Right cardiac atrium (tissue), 5 donors: Measurements from ENCODE around the gene FRS2. TPM values are rescaled to one million over a fixed set of nuclear protein-coding genes. Genes with fewer than 3 reads are reported as not detected.
"Not testable (repeated sequence)": the region's sequence is repeated elsewhere in the genome, so short reads cannot be mapped to it uniquely, and the experiment has no call there.

Experiments used
- ATAC-seq, 2 donors: fragments of 200-7000 bp; cut with Tn5 transposase; one replicate each; pipeline versions ENCODE4 v1.8.0 to v1.9.1; 2020; ENCODE audit warnings: moderate library complexity in 2 of 2, mild to moderate bottlenecking in 1 of 2
- DNase-seq, 3 donors: peaks; one replicate each; pipeline ENCODE4 v3.0.0-alpha.2; 2020
- H3K27ac ChIP-seq: one replicate; pipeline ENCODE4 v1.5.1; 2013; ENCODE audit warnings: mild to moderate bottlenecking, low read length, control low read depth, moderate library complexity
- H3K27me3 ChIP-seq: one replicate; pipeline ENCODE4 v1.6.1; 2013; ENCODE audit not compliant: control insufficient read depth, insufficient read depth
- H3K4me1 ChIP-seq: one replicate; pipeline ENCODE4 v1.6.1; 2013; ENCODE audit warnings: low read length; ENCODE audit not compliant: control insufficient read depth, insufficient read depth
- H3K4me3 ChIP-seq: one replicate; pipeline ENCODE4 v1.5.1; 2013; ENCODE audit warnings: low read length, control low read depth
- H3K9me3 ChIP-seq: one replicate; pipeline ENCODE4 v1.6.1; 2013; ENCODE audit warnings: low read length; ENCODE audit not compliant: control insufficient read depth
- WGBS: extraction: QIAGEN DNeasy Blood & Tissue Kit; methylation state at CpG from one replicate; pipeline ENCODE4 v1.1.7; 2013; 5-methylcytosine and 5-hydroxymethylcytosine counted together
- intact Hi-C, 4 donors: fragments of 100-400 bp; cut with DNase I; formaldehyde crosslinking; loops; one replicate each; pipeline versions ENCODE4 v1.11.0 to v1.14.0; 2022 to 2023
- polyA plus RNA-seq: library from polyadenylated mRNA; stranded (reverse); fragments of 200-250 nt; gene quantifications from one replicate; pipeline ENCODE4 v1.2.3, GENCODE V29; 2013
- total RNA-seq, 4 donors: library from RNA; stranded (reverse); fragmentation: NEBNext Ultra II Directional; extraction: Animal tissue kit (Norgen Biotek cat#: 25700); gene quantifications; one replicate each; pipeline ENCODE4 v1.2.1, GENCODE V29; 2021
- donor health status: healthy with polysubstance abuse.
- donor health status: DM: no; HTN: yes; CAD: no.
- donor health status: DM: no; HTN: no; CAD: no.
- donor health status: DM: no; HTN: yes; CAD: no; lungs with severe emphysema.
- donor health status: DM: yes; HTN: yes; CAD: no.

The FRS2 gene
- total and polyA plus RNA-seq, 5 donors, result 6.2 to 38.6 (median 27.4) TPM

DNA sequence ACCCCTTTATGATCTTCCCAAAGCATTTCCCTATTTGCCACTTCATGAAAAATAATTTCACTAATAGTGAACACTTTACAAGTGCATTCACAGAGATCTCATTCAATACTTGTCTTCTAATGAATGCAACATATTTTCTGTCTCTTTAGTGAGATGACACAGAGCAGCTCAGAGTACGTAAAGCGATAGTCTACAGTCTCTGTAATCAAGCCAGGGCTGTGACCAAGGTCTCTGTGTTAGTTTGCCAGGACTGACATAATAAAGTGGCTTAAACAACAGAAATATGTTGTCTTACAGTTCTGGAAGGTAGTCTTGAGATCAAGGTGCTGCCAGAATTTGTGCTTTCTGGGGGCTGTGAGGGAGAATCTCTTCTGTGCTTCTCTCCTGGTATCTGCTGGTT lies 33.1 kb upstream of the FRS2 start:
- WGBS, result 67% methylated on average over 2 of the region's 2 CpGs

DNA sequence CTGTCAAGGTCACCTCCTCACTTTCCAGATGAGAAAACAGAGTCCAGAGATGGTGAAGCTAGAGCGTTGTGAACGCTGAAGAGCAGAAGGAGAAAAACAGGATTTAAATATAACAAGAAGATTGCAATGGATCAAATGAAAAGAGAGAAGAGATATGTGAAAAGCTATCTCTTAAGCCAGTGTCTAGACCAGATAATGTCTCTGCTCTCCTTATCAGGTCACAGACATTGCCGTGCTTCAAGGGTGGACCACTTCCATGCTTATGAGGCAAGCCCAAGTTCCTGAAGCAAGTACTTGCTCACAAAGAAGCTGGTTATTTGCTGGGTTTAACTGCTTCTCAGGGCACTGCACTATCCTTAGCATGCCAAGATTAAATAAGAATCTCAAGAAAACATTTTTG lies 31.6 kb upstream of the FRS2 start:
- Histone ChIP-seq H3K4me1 (no peaks in the 10 kb centered on the region), H3K4me3 (no peak overlapping the region), H3K27ac (no peak overlapping the region), H3K27me3 (no peaks in the 10 kb centered on the region), H3K9me3 (no peaks in the 10 kb centered on the region)
- DNase-seq (no peak), ATAC-seq (no peak)
- WGBS, result 66% methylated on average over 3 of the region's 3 CpGs
- intact Hi-C loops, result no loop called here

More for the DNA sequence above, 33.1 kb upstream of the FRS2 start:
- Histone ChIP-seq H3K27me3 (no peaks in the 10 kb centered on the region), H3K4me3 (no peak overlapping the region), H3K9me3 (no peaks in the 10 kb centered on the region), H3K27ac (no peak overlapping the region), H3K4me1 (no peaks in the 10 kb centered on the region)
- no peak for DNase-seq
- intact Hi-C loops, result no loop called here
- no peak for ATAC-seq

DNA sequence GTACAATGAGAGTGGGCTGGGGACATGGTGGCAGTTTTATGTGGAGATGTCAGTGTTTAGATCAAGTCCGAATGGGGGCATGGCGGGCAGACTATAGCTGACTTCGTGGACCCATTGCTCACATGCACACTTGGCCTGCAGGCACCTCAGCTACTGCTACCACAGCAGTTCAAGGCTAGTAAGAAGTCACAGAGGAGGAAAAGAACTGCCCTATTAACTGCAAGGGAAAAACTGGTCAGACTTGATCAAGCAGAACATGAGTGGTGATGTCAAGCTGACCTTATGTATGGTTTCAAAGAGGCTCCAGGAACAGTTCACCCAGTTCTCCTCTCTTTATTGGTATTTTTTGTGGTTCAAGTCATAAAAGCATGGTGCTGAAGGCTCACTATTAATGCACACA lies 30.2 kb upstream of the FRS2 start:
- H3K9me3 ChIP-seq, result no peaks in the 10 kb centered on the region
- H3K27me3 ChIP-seq, result no peaks in the 10 kb centered on the region
- intact Hi-C loops, result no loop called here
- H3K4me1 ChIP-seq, result no peaks in the 10 kb centered on the region
- H3K27ac ChIP-seq, result no peak overlapping the region
- ATAC-seq (no peak), DNase-seq (no peak)
- 90% methylated on average over 3 of the region's 3 CpGs for whole genome bisulfite sequencing
- H3K4me3 ChIP-seq, result no peak overlapping the region

DNA sequence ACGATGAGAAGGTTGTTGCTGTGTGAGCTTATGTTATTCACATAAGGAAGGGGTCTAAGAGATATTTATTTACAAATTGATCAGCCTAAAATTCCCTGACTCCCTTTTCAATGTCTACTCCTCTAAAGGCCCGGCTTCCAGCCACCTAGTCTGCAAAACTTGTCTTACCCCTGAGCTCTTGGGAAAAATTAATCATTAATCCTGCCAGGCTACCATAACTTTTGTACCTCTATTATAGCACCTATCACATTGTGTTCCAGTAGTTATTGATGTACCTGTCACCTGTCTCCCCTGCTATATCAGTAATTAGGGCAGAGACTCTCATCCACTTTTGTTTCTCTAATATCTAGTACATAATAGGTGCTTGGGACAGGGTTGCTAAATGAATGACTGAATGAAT lies 29.3 kb upstream of the FRS2 start:
- DNase-seq, result no peak
- ATAC-seq, result no peak
- intact Hi-C loops, result no loop called here
- Histone ChIP-seq H3K9me3 (no peaks in the 10 kb centered on the region), H3K27me3 (no peaks in the 10 kb centered on the region), H3K27ac (no peak overlapping the region), H3K4me3 (no peak overlapping the region), H3K4me1 (no peaks in the 10 kb centered on the region)
- WGBS, result 71% methylated on average over 2 of the region's 2 CpGs

DNA sequence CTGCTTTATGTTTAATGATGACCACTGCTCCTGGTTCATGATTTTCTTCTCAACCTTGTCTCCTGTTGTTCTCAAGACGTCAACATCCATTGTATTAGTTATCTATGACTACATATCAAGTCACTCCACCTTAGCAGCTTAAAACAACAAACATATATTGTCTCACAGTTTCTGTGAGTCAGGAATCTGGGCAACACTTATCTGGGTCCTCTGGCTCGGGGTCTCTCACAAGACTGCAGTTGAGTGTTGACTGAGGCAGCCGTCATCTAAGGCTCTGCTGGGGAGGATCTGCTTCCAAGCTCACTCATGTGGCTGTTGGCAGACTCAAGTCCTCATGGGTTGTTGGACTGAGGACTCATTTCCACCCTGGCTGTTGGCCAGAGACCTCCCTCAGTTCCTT lies 27.3 kb upstream of the FRS2 start:
- Histone ChIP-seq H3K4me3 (no peak overlapping the region), H3K4me1 (no peaks in the 10 kb centered on the region), H3K9me3 (no peaks in the 10 kb centered on the region), H3K27me3 (no peaks in the 10 kb centered on the region), H3K27ac (no peak overlapping the region)
- DNase-seq, result no peak
- intact Hi-C loops, result no loop called here
- WGBS, result 57% methylated on average over 3 of the region's 3 CpGs
- no peak for ATAC-seq

DNA sequence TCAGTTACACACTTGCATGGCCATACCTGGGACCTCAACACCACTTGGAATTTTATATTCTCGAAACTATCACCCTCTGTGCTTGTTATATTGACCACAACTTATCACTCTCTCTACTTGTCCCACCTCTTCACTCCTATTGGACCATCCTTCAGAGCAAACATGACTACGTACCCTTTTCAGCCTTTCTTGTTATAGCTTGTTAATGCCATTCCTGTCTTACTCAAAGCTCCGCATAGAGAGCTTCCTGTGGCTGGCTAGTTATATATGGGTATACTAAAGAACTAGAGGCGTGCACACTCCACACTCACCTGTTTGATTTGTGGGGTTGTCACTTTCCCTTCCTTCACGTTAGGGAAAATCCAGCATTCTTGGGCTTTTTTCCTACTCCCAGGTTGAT lies 26.3 kb upstream of the FRS2 start:
- 90% methylated on average over 5 of the region's 5 CpGs for WGBS

DNA sequence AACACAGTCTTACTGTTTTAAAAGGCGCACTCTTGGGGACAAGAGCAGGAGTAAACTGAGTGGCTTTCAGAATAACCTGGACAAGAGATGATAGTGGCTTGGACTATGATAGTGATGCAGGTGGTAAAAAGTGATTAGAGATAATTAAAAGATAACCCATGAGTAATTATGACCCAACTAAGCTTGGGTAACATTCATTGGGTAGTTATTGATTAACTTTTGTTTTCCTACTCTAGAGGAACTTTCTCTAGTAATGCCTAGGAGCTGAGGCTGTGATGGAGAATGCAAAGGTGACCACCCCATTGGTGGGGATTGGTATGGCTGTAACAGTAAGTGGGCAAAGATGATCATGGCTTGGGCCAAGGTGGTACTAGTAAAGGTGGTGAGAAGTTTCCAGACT lies 22.3 kb upstream of the FRS2 start:
- Histone ChIP-seq H3K9me3 (no peaks in the 10 kb centered on the region), H3K4me1 (no peaks in the 10 kb centered on the region), H3K4me3 (no peak overlapping the region), H3K27me3 (no peaks in the 10 kb centered on the region), H3K27ac (no peak overlapping the region)
- DNase-seq, result no peak
- intact Hi-C loops, result no loop called here
- ATAC-seq, result no peak
- 98% methylated on average over 1 of the region's 1 CpG for WGBS

More for the DNA sequence above, 26.3 kb upstream of the FRS2 start:
- no peaks in the 10 kb centered on the region for H3K27me3 ChIP-seq
- intact Hi-C loops, result no loop called here
- DNase-seq, result no peak
- H3K9me3 ChIP-seq, result no peaks in the 10 kb centered on the region
- no peaks in the 10 kb centered on the region for H3K4me1 ChIP-seq
- no peak for ATAC-seq
- H3K27ac ChIP-seq, result no peak overlapping the region
- no peak overlapping the region for H3K4me3 ChIP-seq

DNA sequence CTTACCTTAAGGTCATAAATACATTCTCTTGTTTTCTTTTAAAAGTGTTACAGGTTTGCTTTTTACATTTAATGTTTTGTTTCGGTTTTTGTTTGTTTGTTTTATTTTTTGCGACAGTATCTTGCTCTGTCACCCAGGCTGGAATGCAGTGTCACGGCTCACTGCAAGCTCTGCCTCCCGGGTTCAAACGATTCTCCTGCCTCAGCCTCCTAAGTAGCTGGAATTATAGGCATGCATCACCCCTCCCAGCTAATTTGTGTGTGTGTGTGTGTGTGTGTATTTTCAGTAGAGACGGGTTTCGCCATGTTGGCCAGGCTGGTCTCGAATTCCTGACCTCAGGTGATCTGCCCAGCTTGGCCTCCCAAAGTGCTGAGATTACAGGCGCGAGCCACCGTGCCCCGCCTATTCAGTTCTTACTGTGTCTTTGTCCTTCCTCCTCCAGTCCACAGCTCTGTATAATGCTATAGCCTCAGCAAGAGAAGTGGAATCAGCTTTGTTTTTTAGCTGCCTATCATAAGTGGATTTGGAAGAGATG lies 17.5 kb upstream of the FRS2 start:
- intact Hi-C loops, DNase-seq, H3K9me3 ChIP-seq, H3K4me1 ChIP-seq, H3K4me3 ChIP-seq, H3K27me3 ChIP-seq, H3K27ac ChIP-seq, ATAC-seq: not testable (repeated sequence)
- WGBS, result 90% methylated on average over 12 of the region's 12 CpGs

DNA sequence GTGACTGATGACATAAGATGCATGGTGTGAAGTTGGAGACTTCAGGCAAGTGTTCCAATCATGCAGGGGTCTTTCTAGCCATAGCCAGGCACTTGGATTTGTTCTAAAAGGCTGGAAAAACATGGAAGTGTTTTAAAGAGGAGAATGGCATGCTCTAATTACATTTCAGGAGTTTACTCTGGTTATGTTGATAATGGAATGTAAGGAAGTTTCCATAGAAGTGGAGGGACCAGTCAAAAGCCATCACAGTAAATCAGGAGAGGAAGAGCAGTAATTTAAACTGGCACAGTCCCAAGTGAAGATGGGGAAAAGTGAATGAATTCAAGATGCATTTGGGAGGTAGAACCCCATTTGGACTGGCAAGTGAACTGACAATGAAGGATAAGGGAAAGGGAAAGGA lies 13.9 kb upstream of the FRS2 start:
- H3K4me1 ChIP-seq, result no peaks in the 10 kb centered on the region
- no peaks in the 10 kb centered on the region for H3K27me3 ChIP-seq
- H3K4me3 ChIP-seq, result no peak overlapping the region
- ATAC-seq, result no peak
- no peak for DNase-seq
- intact Hi-C loops, result no loop called here
- H3K9me3 ChIP-seq, result no peaks in the 10 kb centered on the region
- no peak overlapping the region for H3K27ac ChIP-seq

DNA sequence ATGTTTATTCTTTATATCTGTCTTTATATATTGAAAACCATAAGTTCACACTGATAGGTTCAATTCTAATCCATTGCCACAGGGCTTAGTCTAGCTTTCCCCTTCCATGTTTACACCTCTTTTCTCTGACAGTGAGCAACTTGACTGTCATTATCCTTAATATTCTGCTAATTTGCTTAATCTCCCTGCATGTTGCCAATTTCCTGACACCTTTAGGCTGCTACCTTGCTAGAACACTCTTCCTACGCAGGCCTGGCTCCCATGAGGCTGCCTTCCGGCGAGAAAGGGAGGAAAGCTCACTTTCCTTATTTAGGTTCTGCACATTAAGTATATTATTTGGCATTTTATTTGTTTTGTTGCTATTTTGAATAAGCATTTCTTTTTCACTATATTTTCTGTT lies 12.8 kb upstream of the FRS2 start:
- Histone ChIP-seq H3K27me3 (no peaks in the 10 kb centered on the region), H3K9me3 (no peaks in the 10 kb centered on the region), H3K4me1 (no peaks in the 10 kb centered on the region), H3K27ac (no peak overlapping the region), H3K4me3 (no peak overlapping the region)
- DNase-seq, result no peak
- WGBS, result 51% methylated on average over 3 of the region's 3 CpGs
- no peak for ATAC-seq
- intact Hi-C loops, result no loop called here

DNA sequence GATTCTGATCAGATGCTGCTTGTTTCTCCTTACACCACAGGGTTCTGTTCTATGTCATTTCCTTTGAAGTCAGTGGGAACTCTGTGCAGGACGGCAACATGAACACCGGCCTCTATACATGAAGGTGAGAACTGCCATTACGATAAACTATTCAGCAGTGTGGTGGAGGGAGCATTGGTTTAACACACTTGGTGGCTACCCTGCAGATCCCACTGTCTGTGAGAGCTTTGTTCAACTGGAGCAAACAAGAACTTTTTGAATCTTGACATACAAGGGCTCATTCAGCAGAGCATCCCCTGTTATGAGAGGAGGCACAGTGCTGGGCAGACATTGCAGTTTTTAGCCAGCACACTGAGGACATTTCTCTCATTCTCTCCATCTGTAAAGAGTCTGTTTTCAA lies 10.7 kb upstream of the FRS2 start:
- ATAC-seq (no peak), DNase-seq (no peak)
- intact Hi-C loops, result no loop called here
- WGBS, result 63% methylated on average over 3 of the region's 3 CpGs
- no peaks in the 10 kb centered on the region for H3K4me1 ChIP-seq
- no peak overlapping the region for H3K27ac ChIP-seq
- no peaks in the 10 kb centered on the region for H3K9me3 ChIP-seq
- no peaks in the 10 kb centered on the region for H3K27me3 ChIP-seq
- no peak overlapping the region for H3K4me3 ChIP-seq

DNA sequence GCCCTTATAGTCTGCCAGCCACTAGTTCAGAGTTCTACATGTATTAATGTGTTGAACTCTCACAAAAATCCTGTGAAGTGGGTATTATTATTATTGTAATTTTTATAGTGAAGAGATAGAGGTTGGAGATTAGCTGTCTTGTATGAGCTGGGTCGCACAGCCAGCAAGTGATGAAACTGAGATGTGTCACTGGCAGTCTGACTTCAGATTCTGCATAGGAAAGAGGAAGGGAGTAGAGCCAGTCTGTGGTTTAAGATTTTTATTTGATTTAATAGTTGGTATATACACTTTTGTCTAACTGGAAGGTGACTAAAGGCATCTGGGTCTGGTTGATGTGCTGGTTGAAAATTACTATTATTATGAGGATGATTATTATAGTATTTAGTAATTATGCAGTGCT lies 5.8 kb upstream of the FRS2 start:
- 63% methylated on average over 1 of the region's 1 CpG for WGBS
- Histone ChIP-seq H3K27me3 (no peaks in the 10 kb centered on the region), H3K4me1 (no peaks in the 10 kb centered on the region), H3K9me3 (no peaks in the 10 kb centered on the region), H3K27ac (no peak overlapping the region), H3K4me3 (no peak overlapping the region)
- intact Hi-C loops, result no loop called here
- ATAC-seq (no peak), DNase-seq (no peak)
